ENCODE measurements around the gene FAM20A.
"Not testable (repeated sequence)": the region's sequence is repeated elsewhere in the genome, so short reads cannot be mapped to it uniquely, and the experiment has no call there.

Gene FAM20A

DNA sequence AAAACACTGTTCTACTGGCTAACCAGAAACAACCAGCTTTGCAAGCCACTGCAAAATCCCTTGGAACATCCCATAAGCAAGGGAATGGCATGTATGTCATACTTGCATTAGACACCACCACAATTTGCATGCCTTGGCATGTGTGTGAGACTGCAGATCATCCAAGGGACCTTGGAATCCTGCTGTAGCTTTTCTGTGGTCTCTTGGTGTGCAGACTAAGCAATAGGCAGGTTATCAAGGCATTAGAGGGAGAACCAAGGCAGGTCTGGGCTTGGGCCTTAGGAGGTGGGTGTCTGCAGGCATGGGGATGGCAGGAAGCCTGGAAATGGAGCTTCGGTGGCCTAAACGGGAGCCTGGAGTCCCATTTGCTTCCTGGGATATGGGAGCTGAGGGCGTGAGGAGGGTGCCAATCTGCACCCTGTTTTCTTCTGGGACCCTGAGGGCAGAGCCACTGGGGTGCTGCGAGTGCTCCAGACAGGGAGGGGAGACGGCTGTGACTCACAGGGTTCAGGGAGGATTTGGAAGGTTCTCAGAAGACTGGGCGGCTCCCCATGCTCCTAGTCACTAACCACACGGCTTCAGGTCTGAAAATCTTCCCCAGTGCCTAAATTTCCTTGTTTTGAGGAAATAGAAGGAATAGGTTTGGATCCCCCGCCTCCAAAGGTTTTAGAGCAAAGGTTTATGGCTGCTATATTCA is 36.6 kb downstream of the FAM20A start:
- DNase-seq: no peak

DNA sequence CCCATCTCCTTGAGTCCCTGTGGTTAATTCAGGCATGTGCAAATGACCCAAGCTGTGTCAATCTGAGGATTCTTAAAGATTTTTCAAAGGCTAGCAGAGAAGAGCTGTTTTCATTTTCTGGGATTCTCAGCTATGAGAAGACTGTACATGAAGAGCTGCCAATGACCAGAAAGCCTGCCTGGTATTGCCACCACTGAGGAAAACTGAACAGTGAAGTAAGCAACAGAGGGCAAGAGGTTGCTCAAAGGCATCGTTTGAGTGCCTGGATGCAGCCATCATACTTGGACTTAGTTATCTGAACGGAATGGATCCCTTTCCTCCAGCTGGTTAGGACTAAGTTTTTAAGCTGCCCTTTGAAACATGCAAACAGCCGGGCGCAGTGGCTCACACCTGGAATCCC is 38.4 kb downstream of the FAM20A start:
- no peak for DNase-seq

DNA sequence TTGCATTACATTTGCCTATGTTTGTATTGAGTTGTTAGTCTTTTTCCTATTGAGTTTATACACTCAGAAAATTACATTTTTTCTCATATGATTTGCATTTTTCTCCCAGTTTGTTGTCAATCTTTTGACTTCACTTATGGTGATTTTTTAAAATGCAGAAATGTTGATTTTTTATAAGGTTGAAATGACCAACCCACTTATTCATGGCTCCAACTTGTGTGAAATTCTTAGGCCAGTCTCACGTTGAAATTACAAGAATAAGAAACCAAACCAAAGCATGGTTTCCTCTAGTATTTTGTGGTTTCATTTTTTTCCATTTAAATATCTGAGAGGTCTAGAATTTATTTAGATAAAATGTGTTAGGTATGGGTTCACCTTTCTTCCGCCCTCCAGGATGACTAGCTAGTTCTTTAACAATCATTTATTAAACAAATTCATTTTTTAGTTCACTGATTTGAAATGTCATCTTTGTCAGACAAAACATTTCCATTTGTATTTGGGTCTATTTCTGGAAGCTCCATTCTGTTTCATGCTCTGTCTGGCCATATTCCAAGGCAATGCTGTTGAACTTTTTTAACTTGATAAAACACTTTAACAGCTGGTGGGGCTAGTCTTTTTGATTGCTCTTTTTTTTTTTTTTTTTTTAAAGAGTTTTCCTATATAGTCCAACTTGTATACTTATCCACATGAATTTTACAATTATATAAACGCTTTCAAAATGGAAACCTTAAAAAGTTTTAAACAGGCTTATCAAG is 40.0 kb downstream of the FAM20A start:
- DNase-seq: no peak

DNA sequence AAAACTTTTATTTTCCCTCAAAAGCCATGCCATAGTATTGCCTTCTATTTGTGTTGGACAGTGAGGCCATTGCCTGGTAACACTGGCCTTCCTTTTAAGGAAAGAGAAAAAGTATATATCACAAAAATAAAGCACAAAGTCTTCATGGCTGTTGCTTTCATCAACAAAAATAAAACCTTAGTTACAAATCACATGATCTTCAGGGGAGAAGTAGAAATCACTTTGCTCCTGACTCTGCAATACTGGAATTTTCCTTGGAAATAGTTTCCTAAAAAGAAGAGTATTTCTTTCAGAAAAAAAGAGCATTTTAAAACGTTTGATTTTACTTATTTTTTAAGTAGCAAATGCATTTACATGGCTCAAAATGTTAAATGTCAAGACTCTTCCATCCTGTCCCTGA is 41.9 kb downstream of the FAM20A start:
- no peak for DNase-seq

DNA sequence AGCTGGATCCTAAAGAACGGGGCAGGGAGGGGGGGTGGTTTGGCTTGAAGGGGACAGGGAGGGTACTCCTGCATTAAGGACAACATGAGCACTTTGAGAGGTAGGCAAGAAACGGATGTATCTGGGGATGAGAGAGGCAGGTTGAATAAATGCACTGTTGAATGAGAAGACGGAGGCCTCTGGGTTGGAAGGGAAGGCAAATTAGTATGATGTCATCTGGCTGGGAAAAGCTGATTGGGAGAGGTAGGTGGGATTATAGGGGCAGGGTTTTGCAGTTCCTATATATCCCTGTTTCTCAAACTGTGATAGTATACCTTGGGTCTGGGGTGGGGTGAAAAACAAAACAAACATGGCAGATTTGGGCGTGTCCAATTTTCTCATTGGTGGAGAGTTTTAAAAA is 44.6 kb downstream of the FAM20A start:
- no peak for DNase-seq

DNA sequence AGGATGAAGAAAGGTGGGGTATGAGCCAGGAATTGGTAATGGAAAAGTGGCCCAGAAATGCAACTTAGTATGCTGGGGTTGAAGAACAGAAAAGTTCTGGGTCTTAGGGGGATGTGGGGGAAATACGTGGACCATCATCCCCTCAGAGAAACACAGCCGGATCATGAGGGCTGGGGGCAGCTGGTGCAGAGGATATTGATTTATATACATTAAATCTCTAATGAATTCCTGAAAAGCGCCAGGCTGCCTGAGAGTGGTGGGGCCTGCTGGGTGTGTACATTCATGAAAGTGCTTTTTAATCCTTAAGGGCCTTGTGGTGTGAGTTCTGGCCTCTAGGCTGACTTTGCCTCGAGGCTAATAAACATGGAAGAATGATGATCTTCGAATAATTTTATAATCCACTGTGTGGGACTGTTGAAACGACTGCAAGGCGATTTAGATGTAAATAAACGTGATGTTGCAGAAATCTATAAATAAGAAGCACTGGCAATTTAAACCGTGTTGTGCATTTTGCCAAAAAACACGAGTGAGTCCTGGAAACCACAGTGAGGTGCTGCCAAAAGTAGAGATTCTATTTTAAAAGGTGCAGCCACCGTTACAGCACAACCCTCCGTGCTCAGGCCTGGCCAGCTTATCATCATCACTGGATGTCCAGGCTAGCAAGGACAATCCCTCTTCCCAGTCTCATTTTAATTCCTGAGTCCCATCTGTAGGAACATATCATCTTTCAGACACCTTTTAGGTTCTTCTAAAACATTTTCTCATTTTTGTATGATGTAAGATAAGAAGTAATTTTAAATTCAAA is 56.9 kb downstream of the FAM20A start:
- no peak for DNase-seq

DNA sequence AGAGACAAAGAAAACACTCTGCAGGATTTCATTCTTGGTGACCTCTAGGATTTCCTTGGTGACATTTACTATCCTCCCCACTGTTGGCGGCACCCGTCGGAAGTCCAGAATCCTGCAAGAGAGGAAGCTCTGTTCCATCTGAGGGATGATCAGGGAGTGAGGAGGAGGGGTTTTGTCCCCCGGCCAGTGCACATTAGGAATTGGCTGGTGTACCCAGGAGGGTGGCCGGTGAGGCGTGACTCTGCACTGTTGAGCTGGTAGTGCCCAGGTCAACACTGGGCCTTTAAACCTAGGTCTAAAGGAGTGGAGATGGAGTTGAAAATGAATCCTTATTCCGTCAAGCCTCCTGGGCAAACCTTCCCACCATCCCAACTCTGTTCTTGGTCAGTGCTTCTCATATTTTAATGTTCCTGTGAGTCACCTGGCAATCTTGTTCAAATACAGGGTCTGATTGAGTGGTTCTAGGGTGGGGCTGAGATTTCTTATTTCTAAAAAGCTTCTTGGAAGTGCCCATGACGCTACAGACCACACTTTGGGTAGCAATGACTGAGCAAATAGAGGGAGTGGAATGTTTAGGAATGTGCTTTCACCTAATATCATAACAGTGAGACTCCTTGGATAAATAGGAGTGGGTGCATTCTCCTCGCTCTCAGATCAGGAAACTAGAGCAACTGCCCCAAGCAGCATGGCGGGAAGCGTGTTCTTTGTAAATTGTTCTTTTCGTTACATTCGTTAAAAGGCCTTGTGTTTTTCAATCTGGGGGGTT is 58.3 kb downstream of the FAM20A start:
- DNase-seq: no peak

DNA sequence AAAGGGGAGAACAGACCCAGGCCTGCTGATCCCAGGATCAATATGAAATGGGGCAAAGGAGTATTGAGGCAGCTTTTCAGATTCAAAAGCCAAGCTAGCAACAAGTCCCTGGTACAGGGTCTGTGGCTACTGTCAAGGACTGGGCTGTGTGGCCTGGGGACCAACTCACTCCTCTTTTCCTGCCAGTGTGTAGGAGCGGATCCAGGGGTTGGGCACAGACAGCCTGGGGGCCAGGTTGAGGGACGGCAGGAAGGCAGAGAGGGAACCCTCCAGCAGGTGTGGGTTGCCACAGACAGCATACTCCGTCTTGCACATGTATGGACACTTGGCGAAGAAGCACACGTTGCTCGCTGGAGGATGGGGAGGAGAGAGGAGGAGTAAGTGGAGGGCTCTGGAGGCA is 59.4 kb downstream of the FAM20A start:
- DNase-seq: no peak

DNA sequence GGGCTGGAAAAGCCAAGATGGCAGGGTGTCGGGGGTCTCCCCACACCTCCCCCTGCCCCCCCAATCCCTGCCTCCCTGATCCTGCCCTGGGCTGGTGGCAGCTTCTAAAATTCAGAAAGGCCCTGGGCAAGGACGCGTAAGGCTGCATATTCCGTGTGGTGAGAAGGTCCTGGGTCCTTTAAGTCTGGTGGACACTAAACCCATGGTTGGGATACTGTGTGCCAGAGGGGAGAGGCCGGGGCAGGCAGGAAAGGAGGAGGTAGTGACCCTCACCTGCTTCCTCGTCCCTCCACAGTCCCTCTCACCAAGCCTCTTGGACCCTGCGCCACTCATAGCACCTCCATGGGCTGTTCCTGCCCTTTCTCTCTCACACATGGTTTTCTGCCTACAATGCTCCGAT is 60.2 kb downstream of the FAM20A start:
- DNase-seq: no peak

DNA sequence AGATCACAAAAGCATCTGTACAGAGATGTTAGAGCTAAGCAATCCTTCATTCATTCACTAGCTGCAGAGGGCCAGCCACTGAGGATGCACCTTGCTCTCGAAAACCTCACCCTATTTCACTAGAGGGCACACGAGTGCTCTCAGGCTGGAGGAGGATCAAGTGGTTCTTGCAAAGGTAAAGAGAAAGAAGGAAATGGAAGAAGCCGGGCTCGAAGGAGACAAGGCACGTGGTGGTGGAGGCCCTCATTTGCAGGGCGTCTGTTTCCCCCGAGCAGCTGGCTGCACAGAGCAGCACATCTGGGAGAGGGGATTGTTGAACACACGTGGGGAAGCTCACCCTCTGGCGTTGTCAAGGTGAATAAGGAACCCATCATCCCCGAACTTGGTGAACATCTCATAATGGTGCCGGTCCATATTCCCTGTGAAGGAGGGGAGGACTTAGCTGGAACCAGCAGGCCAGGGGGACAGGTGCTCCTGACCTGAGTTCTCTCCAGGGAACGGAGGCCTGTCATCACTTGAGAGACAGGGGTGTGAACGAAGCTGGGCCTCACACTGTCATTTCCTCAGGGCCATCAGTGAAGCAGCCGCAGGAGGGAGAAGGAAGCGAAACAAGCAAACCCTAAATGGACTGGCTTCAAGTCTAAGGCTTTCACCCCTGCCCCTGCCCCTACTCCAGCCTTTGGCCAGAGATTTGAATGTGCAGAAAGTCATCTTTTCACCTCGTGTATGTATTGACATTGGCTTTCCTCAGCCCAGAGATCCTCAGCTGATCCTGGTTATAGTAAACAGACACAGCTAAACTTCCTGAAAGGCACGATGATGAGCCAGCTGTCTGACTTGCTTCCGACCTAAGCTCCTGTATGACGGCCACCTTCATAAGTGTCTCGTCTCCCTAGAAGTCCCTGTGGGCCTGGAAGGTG is 61.4 kb downstream of the FAM20A start:
- no peak for DNase-seq

DNA sequence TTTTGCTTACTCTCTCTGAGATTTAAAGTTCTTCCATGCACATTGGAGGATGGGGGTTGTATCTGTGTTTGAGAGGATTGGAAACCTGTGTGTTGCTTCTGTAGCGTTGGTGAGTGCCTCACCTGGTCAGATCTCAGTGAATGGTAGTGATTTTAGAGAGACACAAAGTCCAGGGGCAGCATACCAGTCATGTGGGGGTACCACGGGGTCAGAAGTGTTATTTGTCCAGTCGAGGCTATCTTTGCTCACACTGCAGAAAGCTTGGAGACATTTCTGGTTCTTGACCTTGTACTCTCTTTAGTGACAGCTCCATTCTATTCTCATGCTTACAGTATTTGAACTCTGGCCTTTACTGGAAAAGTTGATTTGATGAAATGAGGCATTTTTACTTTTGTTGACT is 65.2 kb downstream of the FAM20A start:
- no peak for DNase-seq

DNA sequence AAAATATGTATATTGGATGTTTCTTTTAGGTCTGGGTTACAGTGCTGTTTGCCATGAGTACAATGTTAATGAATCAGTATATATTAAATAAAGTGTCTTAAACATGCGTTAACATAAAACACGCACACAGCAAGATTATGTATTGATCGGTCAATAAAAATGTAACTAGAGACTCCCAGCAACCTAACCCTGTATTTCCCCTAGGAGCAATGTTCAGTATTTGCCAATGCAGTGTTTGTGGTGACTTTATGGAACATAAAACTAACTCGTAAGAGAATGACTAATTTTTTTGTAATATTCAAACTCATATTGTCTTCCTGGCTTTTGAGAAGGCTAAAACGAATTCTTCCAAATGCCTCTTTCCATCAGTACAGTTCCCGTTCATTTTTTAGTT is 66.5 kb downstream of the FAM20A start:
- DNase-seq: no peak

DNA sequence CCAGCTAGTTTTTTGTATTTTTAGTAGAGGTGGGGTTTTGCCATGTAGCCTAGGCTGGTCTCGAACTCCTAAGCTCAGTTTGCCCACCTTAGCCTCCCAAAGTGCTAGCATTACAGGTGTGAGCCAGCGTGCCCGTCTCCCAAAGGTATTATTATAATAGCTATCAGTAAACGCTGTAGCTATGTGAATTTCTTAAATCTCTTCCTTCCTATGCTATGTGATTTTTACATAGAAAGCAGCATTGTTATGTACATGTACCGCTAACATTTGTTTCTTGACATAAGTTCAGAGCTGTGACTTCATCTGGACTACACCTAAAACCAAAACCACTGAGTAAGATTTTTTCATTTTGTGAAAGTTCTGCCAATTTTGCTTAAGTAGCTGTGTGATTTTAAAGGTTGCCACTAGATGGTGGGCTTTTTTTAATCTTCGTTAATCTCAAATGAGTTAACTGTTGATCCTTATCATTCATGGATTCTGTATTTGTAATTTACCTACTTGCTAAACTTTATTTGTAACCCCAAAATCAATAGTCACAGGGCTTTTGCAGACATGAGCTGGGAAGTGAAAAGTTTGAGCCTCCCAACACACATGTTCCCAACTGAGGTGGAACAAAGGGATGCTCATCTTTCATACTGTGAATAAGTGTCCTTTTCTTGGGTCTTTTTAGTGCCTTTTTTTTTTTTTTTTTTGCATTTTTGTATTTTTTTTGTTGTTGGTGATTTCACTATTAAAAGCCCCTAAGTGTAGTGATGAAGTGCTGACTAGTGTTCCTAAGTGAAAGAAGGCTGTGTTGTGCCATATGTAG is 67.1 kb downstream of the FAM20A start:
- DNase-seq: no peak

DNA sequence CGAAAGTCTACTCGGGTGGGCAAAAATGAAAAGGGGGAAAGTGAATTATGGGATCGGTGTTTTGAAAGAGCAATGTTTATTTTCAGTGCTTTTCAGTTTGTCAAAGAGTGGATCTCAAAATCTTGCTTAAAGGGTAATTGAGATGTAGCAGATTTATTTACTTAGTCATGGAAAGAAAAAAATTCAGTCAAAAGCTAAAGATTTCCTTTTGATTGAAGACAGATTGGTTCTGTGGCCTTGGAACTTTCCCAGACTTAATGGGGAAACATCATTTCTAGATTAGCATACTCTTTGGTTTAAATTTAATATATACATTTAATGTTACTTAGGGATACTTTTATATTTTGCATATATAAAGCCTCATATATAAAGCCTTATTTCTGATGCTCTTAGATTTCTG is 68.3 kb downstream of the FAM20A start:
- DNase-seq: no peak

DNA sequence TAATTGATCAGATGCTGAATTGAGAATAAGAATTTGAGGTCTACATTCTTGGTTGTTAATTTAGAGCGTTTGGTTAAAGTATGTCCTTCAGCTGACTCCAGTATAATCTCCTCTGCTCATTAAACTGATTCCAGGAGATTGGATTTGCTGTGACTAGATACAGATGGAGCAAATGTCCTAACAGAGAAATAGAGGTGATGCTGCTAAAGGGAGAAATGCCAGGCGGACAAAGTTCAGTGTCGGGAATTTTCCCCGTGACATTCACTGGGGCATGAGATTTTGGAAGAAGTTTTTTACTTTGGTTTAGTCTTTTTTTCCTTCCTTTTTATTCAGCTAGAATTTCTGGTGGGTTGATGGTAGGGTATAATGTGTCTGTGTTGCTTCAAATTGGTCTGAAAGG is 69.9 kb downstream of the FAM20A start:
- DNase-seq: no peak

DNA sequence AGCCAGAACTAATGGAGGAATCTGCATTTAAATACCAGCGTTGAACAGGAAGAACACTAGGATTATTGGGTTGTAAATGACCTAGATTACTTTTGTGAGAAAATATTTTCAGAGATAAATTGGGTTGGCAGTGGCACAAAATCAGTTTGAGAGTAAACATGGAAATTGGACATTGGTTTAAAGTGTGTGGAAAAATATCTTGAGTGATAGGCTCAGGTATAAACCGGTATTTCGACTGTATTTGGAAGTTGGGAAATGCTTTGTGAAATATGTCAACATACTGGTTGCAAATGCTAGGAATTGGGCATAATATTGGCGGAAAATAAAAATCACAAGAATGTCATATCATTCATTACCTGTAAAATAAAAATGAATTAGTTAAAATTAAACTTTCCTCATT is 73.9 kb downstream of the FAM20A start:
- DNase-seq: no peak

DNA sequence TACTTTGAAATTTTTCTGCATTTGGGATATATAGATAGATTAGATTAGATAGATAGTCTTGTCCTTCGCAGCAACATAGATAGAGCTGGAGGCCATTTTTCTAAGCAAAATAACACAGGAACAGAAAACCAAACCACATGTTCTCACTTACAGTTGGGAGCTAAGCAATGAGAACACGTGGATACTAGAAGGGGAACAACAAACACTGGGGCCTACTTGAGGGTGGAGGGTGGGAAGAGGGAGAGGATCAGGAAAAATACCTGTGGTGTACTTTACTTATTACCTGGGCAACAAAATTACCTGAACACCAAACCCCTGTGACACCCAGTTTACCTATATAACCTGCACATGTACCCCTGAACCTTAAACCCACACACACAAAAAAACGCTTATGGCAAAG is 74.6 kb downstream of the FAM20A start:
- DNase-seq: no peak

DNA sequence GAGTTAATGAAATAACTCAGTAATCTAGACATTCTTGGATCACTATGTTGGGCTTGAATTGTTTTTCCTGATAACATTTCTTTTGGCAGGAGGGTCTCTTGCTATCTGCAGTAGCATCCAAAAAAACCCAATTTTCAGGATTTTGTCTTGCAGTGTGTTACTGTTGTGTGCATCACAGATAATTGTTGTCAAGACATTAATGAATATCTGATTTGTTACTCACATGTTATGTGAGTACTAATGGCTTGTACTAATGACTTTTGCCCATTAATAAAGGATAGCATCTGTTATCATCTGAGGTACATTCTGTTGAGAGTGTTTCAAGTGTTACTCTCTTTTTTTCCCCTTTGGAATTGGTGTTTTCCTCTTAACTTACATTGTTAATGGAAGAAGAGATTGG is 78.9 kb downstream of the FAM20A start:
- DNase-seq: no peak

DNA sequence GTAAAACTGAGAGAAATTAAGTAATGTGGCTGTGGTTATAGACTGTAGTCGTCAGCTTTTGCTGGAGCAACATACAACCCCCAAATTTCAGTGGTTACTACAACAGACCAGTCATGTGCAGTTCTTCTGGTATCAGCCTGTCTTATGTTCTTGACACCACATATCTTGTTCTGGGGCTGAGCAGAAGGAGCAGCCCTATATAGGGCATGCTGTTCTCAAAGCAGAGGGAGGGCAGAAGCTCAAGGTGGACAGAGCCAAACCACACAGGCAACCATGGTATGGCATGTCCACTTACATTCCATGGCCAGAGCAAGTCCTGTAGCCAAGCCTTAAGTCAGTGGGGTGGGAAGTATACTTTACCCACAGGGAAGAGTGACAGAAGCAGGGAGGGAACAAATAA is 81.3 kb downstream of the FAM20A start:
- no peak for DNase-seq

DNA sequence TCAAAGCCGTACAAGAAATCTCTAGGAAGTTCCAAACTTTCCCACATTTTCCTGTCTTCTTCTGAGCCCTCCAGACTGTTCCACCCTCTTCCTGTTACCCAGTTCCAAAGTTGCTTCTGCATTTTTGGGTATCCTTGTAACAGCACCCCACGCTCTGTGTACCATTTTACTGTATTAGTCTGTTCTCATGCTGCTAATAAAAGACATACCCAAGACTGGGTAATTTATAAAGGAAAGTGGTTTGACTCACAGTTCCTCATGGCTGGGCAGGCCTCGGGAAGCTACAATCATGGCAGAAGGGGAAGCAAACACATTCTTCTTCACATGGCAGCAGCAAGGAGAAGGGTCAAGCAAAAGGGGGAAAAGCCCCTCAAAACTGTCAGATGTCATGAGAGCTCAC is 82.1 kb downstream of the FAM20A start:
- DNase-seq: not testable (repeated sequence)
